CD4-positive, alpha-beta memory T cell (primary cell): Measurements from ENCODE around the gene RELT. TPM values are rescaled to one million over a fixed set of nuclear protein-coding genes. Genes with fewer than 3 reads are reported as not detected.
A peak's percentile ranks its signal among the peaks of the same experiment; 100 is the strongest.

Experiments
- CTCF ChIA-PET: fragments of 350-600 bp; sonication (Branson Sonifier 250); formaldehyde crosslinking; loops from one replicate; lab custom pipeline; 2021; ENCODE audit warnings: inconsistent platforms; ENCODE audit not compliant: partially characterized antibody; lab: Charles Lee
- POLR2A ChIA-PET: fragments of 350-600 bp; sonication (Branson Sonifier 250); formaldehyde crosslinking; loops from one replicate; lab custom pipeline; 2021; ENCODE audit not compliant: partially characterized antibody; lab: Charles Lee
- DNase-seq, 5 donors: peaks; one replicate each; pipeline versions ENCODE4 v3.0.0 to v3.0.0-alpha.2; 2020 to 2022; ENCODE audit warnings: mixed read lengths in 1 of 5
- H3K27ac ChIP-seq: one replicate; pipeline ENCODE4 v1.7.0; 2013; ENCODE audit warnings: low read depth, low read length
- H3K27me3 ChIP-seq: 2 replicates; pipeline ENCODE4 v1.7.0; 2013; ENCODE audit warnings: mild to moderate bottlenecking, low read length, moderate library complexity; ENCODE audit not compliant: insufficient read depth
- H3K36me3 ChIP-seq: 2 replicates; pipeline ENCODE4 v1.7.0; 2013; ENCODE audit warnings: mild to moderate bottlenecking, low read length, moderate library complexity; ENCODE audit not compliant: insufficient read depth
- H3K4me1 ChIP-seq: 2 replicates; pipeline ENCODE4 v1.7.0; 2013; ENCODE audit warnings: mild to moderate bottlenecking, low read length, moderate library complexity; ENCODE audit not compliant: insufficient read depth
- H3K4me3 ChIP-seq, 2 donors: one replicate each; pipeline ENCODE4 v1.7.0; 2013; ENCODE audit warnings: low read length in 2 of 2, mild to moderate bottlenecking in 1 of 2
- H3K9me3 ChIP-seq, 2 donors: one replicate each; pipeline ENCODE4 v1.7.0; 2013; ENCODE audit warnings: low read length in 2 of 2, control low read depth in 1 of 2; ENCODE audit not compliant: control insufficient read depth in 1 of 2
- H3K27ac Mint-ChIP-seq, 7 donors: one replicate each; pipeline ENCODE4 v1.8.0; 2020 to 2021; ENCODE audit warnings: mixed read lengths in 7 of 7, mild to moderate bottlenecking in 6 of 7, inconsistent platforms in 3 of 7, moderate library complexity in 3 of 7
- H3K27me3 Mint-ChIP-seq, 2 donors: one replicate each; pipeline ENCODE4 v1.8.0; 2020 to 2021; ENCODE audit warnings: mixed read lengths in 2 of 2
- H3K36me3 Mint-ChIP-seq, 2 donors: one replicate each; pipeline ENCODE4 v1.8.0; 2020 to 2021; ENCODE audit warnings: mixed read lengths in 2 of 2, inconsistent platforms in 1 of 2, mild to moderate bottlenecking in 1 of 2
- H3K4me1 Mint-ChIP-seq, 4 donors: one replicate each; pipeline ENCODE4 v1.8.0; 2020 to 2021; ENCODE audit warnings: mixed read lengths in 4 of 4, mild to moderate bottlenecking in 1 of 4
- H3K4me3 Mint-ChIP-seq, 8 donors: one replicate each; pipeline ENCODE4 v1.8.0; 2020 to 2021; ENCODE audit warnings: mixed read lengths in 8 of 8, mild to moderate bottlenecking in 7 of 8, moderate library complexity in 6 of 8, inconsistent platforms in 3 of 8
- H3K9me3 Mint-ChIP-seq, 8 donors: one replicate each; pipeline ENCODE4 v1.8.0; 2020 to 2021; ENCODE audit warnings: mixed read lengths in 8 of 8, mild to moderate bottlenecking in 5 of 8, inconsistent platforms in 3 of 8, moderate library complexity in 1 of 8
- intact Hi-C: fragments of 100-400 bp; cut with micrococcal nuclease; formaldehyde crosslinking; loops from one replicate; pipeline ENCODE4 v1.15.1; 2023
- polyA plus RNA-seq, 2 donors: library from polyadenylated mRNA; unstranded; fragments of 300-500 nt; fragmentation: Illumina TruSeq; gene quantifications; one replicate each; pipeline ENCODE4 v1.2.3, GENCODE V29; 2021
- total RNA-seq, 2 experiments: library from RNA; stranded (reverse); gene quantifications; one replicate each; pipeline ENCODE4 v1.2.3, GENCODE V29; 2021

RELT gene
- total and polyA plus RNA-seq, 4 experiments from 2014 or later: 2.2 to 12.9 (median 8.6) TPM

DNA sequence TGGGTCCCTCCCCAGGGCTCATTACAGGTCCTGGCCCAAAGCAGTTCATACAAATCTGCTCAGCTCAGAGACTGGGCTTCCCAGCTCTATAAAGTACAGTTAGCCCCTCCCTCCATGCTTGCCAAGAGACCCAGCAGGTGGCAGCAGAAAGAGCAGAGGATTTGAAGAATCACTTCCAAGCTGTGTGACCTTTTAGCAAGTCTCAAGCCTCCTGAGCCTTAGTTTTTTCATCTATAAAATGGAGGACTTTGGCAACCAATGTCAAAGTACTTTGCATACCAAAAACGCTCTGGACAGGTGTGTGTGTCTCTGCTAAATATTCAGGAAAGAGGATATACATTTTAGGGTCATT is 26.6 kb downstream of the RELT start:
- intact Hi-C loops: loop anchor here (2.0 kb wide), 1 partner anchor 258 kb away; no protein-coding TSS in a partner anchor
- no peaks in the 10 kb centered on the region for H3K9me3 Mint-ChIP-seq
- peaks cover 0 to 6% (median under 1%) of the 10 kb centered on the region in 4 donors for H3K4me1 Mint-ChIP-seq
- H3K4me1 ChIP-seq: no peaks in the 10 kb centered on the region
- no peaks in the 10 kb centered on the region for H3K9me3 ChIP-seq
- DNase-seq: no peak
- no peak overlapping the region for H3K27ac ChIP-seq
- CTCF ChIA-PET: interaction anchor here (1.2 to 6.0 kb wide), 3 partner anchors 11 to 258 kb away, joined by 3 to 42 read pairs (median 7); no protein-coding TSS in a partner anchor
- no peaks in the 10 kb centered on the region for H3K27me3 Mint-ChIP-seq
- POLR2A ChIA-PET: interaction anchor here (0.7 kb wide), 1 partner anchor 246 kb away, joined by 3 read pairs; no protein-coding TSS in a partner anchor
- peaks cover 8 to 22% of the 10 kb centered on the region in 2 donors for H3K36me3 Mint-ChIP-seq
- no peaks in the 10 kb centered on the region for H3K27me3 ChIP-seq
- H3K4me3 Mint-ChIP-seq: no peak overlapping the region
- H3K27ac Mint-ChIP-seq: peak overlapping the region in 4 of 7 donors; percentile 10 to 82 (median 66)
- H3K36me3 ChIP-seq: peaks cover 3% of the 10 kb centered on the region
- no peak overlapping the region for H3K4me3 ChIP-seq

DNA sequence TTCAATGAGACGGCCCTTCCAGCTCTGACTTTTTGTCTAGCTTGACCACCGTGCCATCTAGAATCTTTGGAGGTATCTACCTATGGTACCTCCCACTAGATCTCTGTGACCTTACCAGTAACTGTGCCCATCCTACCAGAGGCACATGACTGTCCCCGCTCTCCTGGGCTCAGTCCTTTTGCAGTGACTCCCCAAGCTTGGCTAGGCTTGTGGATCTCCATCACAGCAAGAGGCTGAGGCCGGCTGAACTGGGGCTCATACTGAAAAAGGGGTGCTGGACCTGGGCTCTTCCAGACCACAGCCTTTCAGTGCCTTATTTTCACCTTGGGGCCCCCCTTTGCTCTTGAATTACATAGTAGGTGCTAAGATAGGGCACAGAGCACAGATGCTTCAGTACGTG is 27.3 kb downstream of the RELT start:
- Mint-ChIP-seq H3K4me3 (no peak overlapping the region), H3K27ac (peak overlapping the region in 5 of 7 donors; percentile 16 to 66 (median 41)), H3K4me1 (peaks cover 0 to 6% (median under 1%) of the 10 kb centered on the region in 4 donors), H3K36me3 (peaks cover 8 to 26% of the 10 kb centered on the region in 2 donors), H3K9me3 (no peaks in the 10 kb centered on the region), H3K27me3 (no peaks in the 10 kb centered on the region)
- no peak for DNase-seq
- Histone ChIP-seq H3K4me3 (no peak overlapping the region), H3K9me3 (no peaks in the 10 kb centered on the region), H3K27me3 (no peaks in the 10 kb centered on the region), H3K4me1 (no peaks in the 10 kb centered on the region), H3K27ac (no peak overlapping the region), H3K36me3 (peaks cover 3% of the 10 kb centered on the region)
- ChIA-PET POLR2A (no interaction called here), CTCF (interaction anchor here (0.8 to 6.0 kb wide), 3 partner anchors 10 to 257 kb away, joined by 4 to 42 read pairs (median 7); no protein-coding TSS in a partner anchor)
- intact Hi-C loops: loop anchor here (2.0 kb wide), 1 partner anchor 257 kb away; no protein-coding TSS in a partner anchor

DNA sequence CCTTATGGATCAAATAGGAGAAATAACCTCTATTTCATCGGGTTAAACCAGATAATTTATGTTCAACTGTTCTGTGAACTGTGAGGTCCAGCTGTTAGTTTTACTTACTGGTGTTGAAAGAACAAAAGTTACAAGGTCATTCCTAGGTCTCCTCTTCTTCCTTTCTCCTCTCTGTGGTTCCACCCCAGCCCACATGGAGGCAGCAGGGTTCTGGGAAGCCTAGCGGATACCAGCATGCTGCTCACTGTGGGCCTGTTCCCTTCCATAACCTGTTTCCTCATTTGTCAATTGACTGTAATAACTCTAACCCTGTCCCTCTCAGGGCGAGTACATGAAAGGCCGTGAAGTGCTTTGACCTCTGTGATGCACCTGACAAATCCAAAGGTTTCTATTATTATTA is 27.8 kb downstream of the RELT start:
- Mint-ChIP-seq H3K4me3 (no peak overlapping the region), H3K9me3 (no peaks in the 10 kb centered on the region), H3K27ac (peak overlapping the region in 3 of 7 donors; percentile 52 to 81 (median 74)), H3K36me3 (peaks cover 12 to 30% of the 10 kb centered on the region in 2 donors), H3K4me1 (peaks cover 0 to 6% (median under 1%) of the 10 kb centered on the region in 4 donors), H3K27me3 (no peaks in the 10 kb centered on the region)
- Histone ChIP-seq H3K27ac (no peak overlapping the region), H3K4me1 (no peaks in the 10 kb centered on the region), H3K4me3 (no peak overlapping the region), H3K36me3 (peaks cover 3% of the 10 kb centered on the region), H3K9me3 (no peaks in the 10 kb centered on the region), H3K27me3 (no peaks in the 10 kb centered on the region)
- POLR2A ChIA-PET: no interaction called here
- intact Hi-C loops: no loop called here
- CTCF ChIA-PET: interaction anchor here (0.8 to 6.0 kb wide), 3 partner anchors 11 to 257 kb away, joined by 4 to 42 read pairs (median 7); no protein-coding TSS in a partner anchor
- no peak for DNase-seq

DNA sequence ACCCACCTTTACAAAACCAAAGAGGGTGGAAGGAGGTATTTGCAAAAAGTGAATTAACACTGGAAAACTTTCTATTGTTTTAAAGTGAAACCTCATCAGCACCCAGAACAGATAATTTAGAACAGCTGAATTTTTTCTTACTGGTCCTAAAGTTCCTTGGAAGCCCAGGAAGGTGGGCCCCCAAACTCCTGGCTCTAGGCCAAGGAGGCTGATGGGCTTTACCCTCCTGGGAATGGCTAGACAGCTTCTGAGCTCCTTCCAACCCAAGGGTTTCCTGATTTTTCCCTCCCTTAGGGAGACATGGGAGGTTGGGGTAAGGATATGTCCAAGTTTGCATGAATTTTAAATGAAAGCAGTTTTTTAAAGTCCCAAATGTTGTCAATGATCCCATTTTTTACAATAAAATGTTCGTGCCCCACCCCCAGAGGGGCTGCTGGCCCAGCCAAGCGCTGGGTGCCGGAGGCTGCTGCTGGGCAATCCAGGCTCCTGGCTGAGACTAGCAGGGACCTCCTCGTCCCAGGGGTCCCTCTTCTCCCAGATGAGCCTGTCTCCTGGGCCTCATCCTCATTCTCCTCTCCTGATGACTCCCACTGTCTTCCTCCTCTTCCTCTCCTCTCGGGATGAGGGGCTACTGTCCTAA is 28.4 kb downstream of the RELT start:
- peaks cover 0 to 1% (median under 1%) of the 10 kb centered on the region in 4 donors for H3K4me1 Mint-ChIP-seq
- intact Hi-C loops: no loop called here
- H3K27me3 Mint-ChIP-seq: no peaks in the 10 kb centered on the region
- Histone ChIP-seq H3K9me3 (no peaks in the 10 kb centered on the region), H3K27ac (no peak overlapping the region), H3K27me3 (no peaks in the 10 kb centered on the region), H3K4me3 (no peak overlapping the region), H3K36me3 (peaks cover 3% of the 10 kb centered on the region), H3K4me1 (no peaks in the 10 kb centered on the region)
- no peaks in the 10 kb centered on the region for H3K9me3 Mint-ChIP-seq
- DNase-seq: no peak
- H3K27ac Mint-ChIP-seq: no peak overlapping the region
- ChIA-PET CTCF (interaction anchor here (1.2 kb wide), 1 partner anchor 10 kb away, joined by 3 read pairs; no protein-coding TSS in a partner anchor), POLR2A (no interaction called here)
- H3K4me3 Mint-ChIP-seq: no peak overlapping the region
- peaks cover 17 to 35% of the 10 kb centered on the region in 2 donors for H3K36me3 Mint-ChIP-seq

DNA sequence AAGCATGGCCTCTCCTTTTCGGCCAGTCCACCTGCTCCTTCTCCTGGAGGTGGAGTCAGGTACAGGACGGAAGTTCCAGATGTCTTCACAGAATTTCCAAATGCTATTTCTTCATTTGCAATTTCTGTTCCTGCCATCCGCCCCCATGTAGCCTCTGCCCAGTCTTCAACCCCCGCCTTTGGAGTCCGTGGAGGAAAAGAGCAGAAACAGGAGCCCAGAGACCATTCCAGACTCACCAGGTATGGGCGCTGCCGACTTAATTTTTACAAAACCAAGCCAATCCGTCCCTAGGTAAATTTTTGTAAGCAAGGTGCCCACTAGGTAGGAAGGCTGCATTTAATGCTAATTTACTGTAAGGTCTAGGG is 28.9 kb downstream of the RELT start:
- H3K4me1 ChIP-seq: no peaks in the 10 kb centered on the region
- Mint-ChIP-seq H3K27me3 (no peaks in the 10 kb centered on the region), H3K4me3 (no peak overlapping the region), H3K36me3 (peaks cover 17 to 39% of the 10 kb centered on the region in 2 donors), H3K4me1 (peaks cover 0 to 1% (median 0%) of the 10 kb centered on the region in 4 donors), H3K27ac (peak overlapping the region in 1 of 7 donors; percentile 66), H3K9me3 (no peaks in the 10 kb centered on the region)
- ChIA-PET CTCF (interaction anchor here (1.0 to 1.2 kb wide), 2 partner anchors 9 to 54 kb away, joined by 3 to 5 read pairs; no protein-coding TSS in a partner anchor), POLR2A (no interaction called here)
- no peaks in the 10 kb centered on the region for H3K27me3 ChIP-seq
- H3K9me3 ChIP-seq: no peaks in the 10 kb centered on the region
- intact Hi-C loops: no loop called here
- no peak overlapping the region for H3K4me3 ChIP-seq
- H3K27ac ChIP-seq: no peak overlapping the region
- no peak for DNase-seq
- H3K36me3 ChIP-seq: peaks cover 3% of the 10 kb centered on the region

DNA sequence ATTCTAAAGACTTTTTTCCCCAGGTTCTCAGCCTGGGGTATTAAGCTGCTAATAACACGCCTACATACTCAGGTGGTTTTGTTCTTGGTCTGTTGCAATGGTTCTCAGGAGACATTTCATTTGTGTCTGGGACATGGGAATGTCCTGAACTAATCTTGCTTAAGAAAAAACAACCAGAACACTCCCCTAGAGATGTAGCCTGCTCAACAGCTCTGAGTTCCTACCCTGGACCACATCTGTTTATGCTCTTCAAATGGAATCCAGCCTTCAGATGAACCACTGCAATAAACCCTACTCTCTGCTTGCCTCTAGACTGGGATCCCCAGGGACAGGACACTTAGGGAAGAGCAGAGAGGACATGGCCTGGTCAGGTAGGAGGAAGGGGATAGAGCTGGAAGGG is 29.9 kb downstream of the RELT start:
- no peak overlapping the region for H3K4me3 Mint-ChIP-seq
- H3K27ac Mint-ChIP-seq: peak overlapping the region in 2 of 7 donors; percentile 1 to 42
- Histone ChIP-seq H3K27me3 (no peaks in the 10 kb centered on the region), H3K4me1 (no peaks in the 10 kb centered on the region), H3K36me3 (peaks cover 3% of the 10 kb centered on the region), H3K27ac (no peak overlapping the region), H3K4me3 (no peak overlapping the region), H3K9me3 (no peaks in the 10 kb centered on the region)
- peaks cover 17 to 43% of the 10 kb centered on the region in 2 donors for H3K36me3 Mint-ChIP-seq
- POLR2A ChIA-PET: no interaction called here
- CTCF ChIA-PET: interaction anchor here (1.0 to 2.1 kb wide), 2 partner anchors 55 to 70 kb away, joined by 5 to 9 read pairs; no protein-coding TSS in a partner anchor
- H3K9me3 Mint-ChIP-seq: no peaks in the 10 kb centered on the region
- no peak for DNase-seq
- no peaks in the 10 kb centered on the region for H3K27me3 Mint-ChIP-seq
- intact Hi-C loops: no loop called here
- H3K4me1 Mint-ChIP-seq: no peaks in the 10 kb centered on the region

DNA sequence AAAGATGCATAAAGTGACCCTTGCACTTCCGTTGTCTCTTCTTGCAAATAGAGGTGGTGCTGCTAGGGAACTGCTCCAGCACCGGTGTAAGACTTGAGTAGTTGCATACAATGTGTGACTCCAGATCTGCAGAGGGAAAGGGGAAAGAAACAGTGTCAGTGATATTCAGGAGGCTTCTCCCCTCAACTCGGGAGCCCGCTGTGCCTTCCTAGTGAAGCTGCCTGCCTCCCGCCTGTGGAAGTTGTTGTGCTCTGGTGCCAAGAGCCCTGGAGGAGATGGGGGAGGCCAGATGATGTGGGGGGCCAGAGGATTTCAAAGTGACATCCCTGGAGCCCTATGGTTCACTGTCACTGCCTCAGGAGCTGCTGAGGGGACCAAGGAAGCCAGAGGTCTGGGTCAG is 30.4 kb downstream of the RELT start:
- H3K4me3 Mint-ChIP-seq: no peak overlapping the region
- peaks cover 3% of the 10 kb centered on the region for H3K36me3 ChIP-seq
- H3K9me3 ChIP-seq: no peaks in the 10 kb centered on the region
- intact Hi-C loops: no loop called here
- H3K27ac ChIP-seq: no peak overlapping the region
- no peaks in the 10 kb centered on the region for H3K9me3 Mint-ChIP-seq
- H3K27me3 Mint-ChIP-seq: no peaks in the 10 kb centered on the region
- peak overlapping the region in 2 of 7 donors; percentile 1 to 42 for H3K27ac Mint-ChIP-seq
- no peaks in the 10 kb centered on the region for H3K27me3 ChIP-seq
- DNase-seq: no peak
- ChIA-PET POLR2A (no interaction called here), CTCF (interaction anchor here (1.0 to 2.4 kb wide), 5 partner anchors 9 to 254 kb away, joined by 3 to 10 read pairs (median 8); no protein-coding TSS in a partner anchor)
- H3K4me1 ChIP-seq: no peaks in the 10 kb centered on the region
- no peaks in the 10 kb centered on the region for H3K4me1 Mint-ChIP-seq
- peaks cover 17 to 43% of the 10 kb centered on the region in 2 donors for H3K36me3 Mint-ChIP-seq
- H3K4me3 ChIP-seq: no peak overlapping the region
